Keratinocyte (primary cell): ENCODE measurements around the gene IGSF23. TPM values are rescaled to one million over a fixed set of nuclear protein-coding genes. Genes with fewer than 3 reads are reported as not detected.

Experiments
- DNase-seq: peaks from one replicate; pipeline ENCODE4 v3.0.0-alpha.2; 2011; ENCODE audit warnings: low read depth, missing footprints, low spot score
- FAIRE-seq: peaks from 2 replicates; lab custom pipeline; 2011; peaks lifted over from hg19 to GRCh38; lab: Jason Lieb, UNC
- H2AFZ ChIP-seq: 2 replicates; pipeline ENCODE4 v1.6.0; 2012; ENCODE audit warnings: low read length, control low read depth, inconsistent platforms; ENCODE audit not compliant: control insufficient read depth
- H3K27ac ChIP-seq: 2 replicates; pipeline ENCODE4 v1.5.1; 2011; ENCODE audit warnings: low read length; ENCODE audit not compliant: control insufficient read depth, insufficient read depth
- H3K27me3 ChIP-seq: 3 replicates; pipeline ENCODE4 v1.6.0; 2011; ENCODE audit warnings: low read length; ENCODE audit not compliant: control insufficient read depth, insufficient read depth; ENCODE audit errors: extremely low read depth
- H3K36me3 ChIP-seq, 2 experiments: 2 replicates in 1 of 2; 3 replicates in 1 of 2; pipeline ENCODE4 v1.5.1; 2011; ENCODE audit warnings: low read length in 2 of 2, mild to moderate bottlenecking in 1 of 2; ENCODE audit not compliant: control insufficient read depth in 2 of 2, insufficient read depth in 2 of 2; ENCODE audit errors: extremely low read depth in 1 of 2
- H3K4me1 ChIP-seq: 3 replicates; pipeline ENCODE4 v1.5.1; 2011; ENCODE audit warnings: low read length; ENCODE audit not compliant: control insufficient read depth, insufficient read depth; ENCODE audit errors: extremely low read depth
- H3K4me2 ChIP-seq: 3 replicates; pipeline ENCODE4 v1.6.0; 2011; ENCODE audit warnings: low read depth, low read length; ENCODE audit not compliant: control insufficient read depth, insufficient read depth; ENCODE audit errors: extremely low read depth
- H3K4me3 ChIP-seq, 3 experiments: fragments of 200-600 bp in 1 of 3; sonication (generic) in 1 of 3; 2 replicates in 2 of 3; 3 replicates in 1 of 3; pipeline ENCODE4 v1.5.1; 2011 to 2016; ENCODE audit warnings: low read length in 3 of 3, mild to moderate bottlenecking in 3 of 3, control low read depth in 2 of 3, inconsistent platforms in 1 of 3, low read depth in 1 of 3, mixed read lengths in 1 of 3, mixed run types in 1 of 3, moderate library complexity in 1 of 3; ENCODE audit not compliant: control insufficient read depth in 2 of 3, insufficient read depth in 2 of 3; ENCODE audit errors: extremely low read depth in 1 of 3
- H3K79me2 ChIP-seq: 2 replicates; pipeline ENCODE4 v1.6.0; 2012; ENCODE audit warnings: low read length; ENCODE audit not compliant: control insufficient read depth, insufficient read depth
- H3K9ac ChIP-seq: 3 replicates; pipeline ENCODE4 v1.6.0; 2011; ENCODE audit warnings: low read length; ENCODE audit not compliant: control insufficient read depth, insufficient read depth; ENCODE audit errors: extremely low read depth
- H3K9me1 ChIP-seq: 3 replicates; pipeline ENCODE4 v1.6.0; 2011; ENCODE audit warnings: low read length; ENCODE audit not compliant: control insufficient read depth, insufficient read depth; ENCODE audit errors: extremely low read depth
- H3K9me3 ChIP-seq: 2 replicates; pipeline ENCODE4 v1.5.1; 2012; ENCODE audit warnings: low read depth, low read length; ENCODE audit not compliant: control insufficient read depth
- H4K20me1 ChIP-seq: 3 replicates; pipeline ENCODE4 v1.6.0; 2011; ENCODE audit warnings: low read length; ENCODE audit not compliant: control insufficient read depth, insufficient read depth; ENCODE audit errors: extremely low read depth
- CTCF ChIP-seq, 3 experiments: IDR thresholded peaks in 1 of 3; conservative IDR thresholded peaks in 1 of 3; optimal IDR thresholded peaks in 1 of 3; 2 replicates in 2 of 3; 3 replicates in 1 of 3; pipeline versions ENCODE3 to v1.5.1; 2011; ENCODE audit warnings: low read length in 3 of 3, mild to moderate bottlenecking in 3 of 3, moderate library complexity in 2 of 3, control low read depth in 1 of 3, inconsistent platforms in 1 of 3; ENCODE audit not compliant: insufficient read depth in 2 of 3; ENCODE audit errors: extremely low read depth in 1 of 3
- EZH2 ChIP-seq: IDR thresholded peaks from one replicate; pipeline ENCODE4 v1.6.1; 2012; ENCODE audit warnings: inconsistent platforms, mild to moderate bottlenecking, low read length, moderate library complexity
- dilution Hi-C: fragments of 300-500 bp; cut with MboI; formaldehyde crosslinking; loops from one replicate; pipeline ENCODE4 v1.7.0; 2020; ENCODE audit warnings: low sequenced_read_pairs; ENCODE audit not compliant: extremely low pct_ligation_motif_present
- polyA plus RNA-seq, 5 experiments: library from polyadenylated mRNA; depleted of rRNA in 3 of 5; stranded (reverse) in 3 of 5; stranded (forward) in 1 of 5; unstranded in 1 of 5; fragments of >200 nt; gene quantifications; 1 replicate in 1 of 5; 2 replicates in 3 of 5; 3 replicates in 1 of 5; pipeline versions ENCODE4 v1.2.1 to v1.2.3, GENCODE V29; 2011 to 2012; ENCODE audit warnings: missing spikeins in 2 of 5, low read depth in 1 of 5, low replicate concordance in 1 of 5

The IGSF23 gene
- polyA plus RNA-seq, 1 donor (not counting 4 experiments of a cell fraction or from before 2014, with no cell fraction given) = 0.07 TPM

DNA sequence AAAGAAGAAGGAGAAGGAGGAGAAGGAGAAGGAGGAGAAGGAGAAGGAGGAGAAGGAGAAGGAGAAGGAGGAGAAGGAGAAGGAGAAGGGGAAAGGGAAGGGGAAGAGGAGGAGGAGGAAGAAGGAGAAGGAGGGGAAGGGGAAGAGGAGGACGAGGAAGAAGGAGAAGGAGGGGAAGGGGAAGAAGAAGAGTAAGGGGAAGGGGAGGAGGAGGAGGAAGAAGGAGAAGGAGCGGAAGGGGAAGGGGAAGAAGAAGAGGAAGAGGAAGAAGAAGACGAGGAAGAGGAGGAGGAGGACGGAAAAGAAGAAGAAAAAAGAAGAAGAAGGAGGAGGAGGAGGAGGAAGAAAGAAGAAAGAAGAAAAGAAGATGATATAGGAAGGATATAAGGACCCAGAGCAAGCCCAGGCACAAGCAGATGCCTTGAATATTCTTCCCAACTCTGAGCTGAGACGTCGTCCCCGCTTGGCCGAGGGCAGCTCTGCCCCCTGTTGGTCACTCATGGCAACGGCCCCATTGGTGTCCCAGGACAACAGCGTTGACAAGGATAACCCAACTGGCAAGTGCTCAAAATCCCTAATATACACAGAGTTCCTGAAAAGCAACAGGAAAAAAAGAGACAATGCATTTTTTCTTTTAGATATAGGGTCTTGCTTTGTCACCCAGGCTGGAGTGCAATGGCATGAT lies 30.6 kb upstream of the IGSF23 start:
- FAIRE-seq (peak; percentile 74), DNase-seq (no peak)
- no peaks in the 10 kb centered on the region for H3K9me1 ChIP-seq
- no peak overlapping the region for H3K4me3 ChIP-seq
- H3K4me1 ChIP-seq = peaks cover 7% of the 10 kb centered on the region
- H3K9me3 ChIP-seq = no peaks in the 10 kb centered on the region
- H3K27me3 ChIP-seq = no peaks in the 10 kb centered on the region
- H3K27ac ChIP-seq = no peak overlapping the region
- no peaks in the 10 kb centered on the region for H3K36me3 ChIP-seq
- dilution Hi-C loops = no loop called here
- H4K20me1 ChIP-seq = no peaks in the 10 kb centered on the region
- H2AFZ ChIP-seq = no peak overlapping the region
- H3K79me2 ChIP-seq = no peaks in the 10 kb centered on the region
- TF ChIP-seq CTCF (optimal IDR thresholded peaks at IDR 0.05 in 1 of 3, IDR thresholded peaks at IDR 0.05 in 1 of 3, conservative IDR thresholded peaks at IDR 0.05 in 1 of 3; ENCODE audit: extremely low read depth in 1 of 3, insufficient read depth in 2 of 3, low read length in 3 of 3) = peak; percentile 81 to 93 (median 87)
- no peak for TF ChIP-seq EZH2
- H3K9ac ChIP-seq = no peak overlapping the region
- no peak overlapping the region for H3K4me2 ChIP-seq

DNA sequence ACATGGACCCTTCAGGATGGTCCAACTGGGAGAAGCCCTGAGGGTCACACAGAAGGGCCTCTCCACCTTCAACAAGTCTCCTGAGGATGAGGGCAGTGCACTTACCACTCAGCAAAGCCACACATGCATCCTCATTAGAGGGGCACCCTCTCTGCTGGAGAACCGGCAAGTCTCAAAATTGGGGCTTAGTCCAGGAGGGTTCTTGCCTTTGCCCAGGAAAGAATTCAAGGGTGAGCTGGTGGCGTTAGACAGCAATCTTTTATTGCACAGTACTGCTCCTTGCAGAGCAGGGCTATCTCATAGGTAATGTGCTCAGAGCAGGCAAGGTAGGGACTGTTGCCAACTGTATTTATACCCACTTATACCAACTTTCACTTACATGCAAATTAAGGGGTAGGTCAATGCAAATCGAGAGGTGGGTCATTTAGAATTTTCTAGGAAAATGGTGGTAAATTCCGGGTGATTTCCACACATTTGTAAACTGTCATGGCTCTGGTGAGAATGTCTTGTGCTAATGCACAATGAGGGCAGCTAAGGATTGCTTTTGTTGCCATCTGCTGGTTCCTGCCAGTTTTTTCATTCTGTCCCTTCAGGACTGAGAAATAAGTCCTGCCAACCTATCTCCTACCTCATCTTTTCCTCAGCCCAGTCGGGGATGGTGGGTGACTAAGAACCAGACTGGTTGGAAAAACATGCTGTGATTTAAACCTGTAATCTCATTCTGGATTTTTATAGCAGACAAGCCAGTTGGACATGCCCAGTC lies 27.8 kb upstream of the IGSF23 start:
- TF ChIP-seq CTCF (optimal IDR thresholded peaks at IDR 0.05 in 1 of 3, IDR thresholded peaks at IDR 0.05 in 1 of 3, conservative IDR thresholded peaks at IDR 0.05 in 1 of 3; ENCODE audit: extremely low read depth in 1 of 3, insufficient read depth in 2 of 3, low read length in 3 of 3) (peak; percentile 28 to 58 (median 47)), EZH2 (no peak)
- dilution Hi-C loops = no loop called here
- DNase-seq (no peak), FAIRE-seq (peak; percentile 13)
- no peak overlapping the region for H3K4me2 ChIP-seq
- no peaks in the 10 kb centered on the region for H4K20me1 ChIP-seq
- H3K79me2 ChIP-seq = no peaks in the 10 kb centered on the region
- H3K9ac ChIP-seq = no peak overlapping the region
- H3K27ac ChIP-seq = no peak overlapping the region
- H3K9me1 ChIP-seq = no peaks in the 10 kb centered on the region
- no peak overlapping the region for H2AFZ ChIP-seq
- no peak overlapping the region for H3K4me3 ChIP-seq
- H3K9me3 ChIP-seq = no peaks in the 10 kb centered on the region
- H3K36me3 ChIP-seq = no peaks in the 10 kb centered on the region
- H3K4me1 ChIP-seq = peaks cover 20% of the 10 kb centered on the region
- no peaks in the 10 kb centered on the region for H3K27me3 ChIP-seq
